HepG2 (cell line): ENCODE measurements around the gene KRTAP10-4. TPM values are rescaled to one million over a fixed set of nuclear protein-coding genes. Genes with fewer than 3 reads are reported as not detected.

Experiments used
- ATAC-seq: fragments of 200-7000 bp; cut with Tn5 transposase; 3 replicates; pipeline ENCODE4 v1.9.1; 2020; ENCODE audit warnings: mild to moderate bottlenecking, moderate library complexity
- BruUV-seq: library from RNA; stranded (reverse); fragments of 400-500 nt; replicated peaks from 2 replicates; lab custom pipeline; 2021; lab: Mats Ljungman, UMichigan
- CTCF ChIA-PET: fragments of 300-600 bp; formaldehyde crosslinking; extraction: SDS; loops from one replicate; lab custom pipeline; 2021; ENCODE audit warnings: low total read pairs, inconsistent platforms, low intra/inter-chr PET ratio; lab: Yijun Ruan, JAX
- POLR2A ChIA-PET: fragments of 350-600 bp; sonication (Branson Sonifier 250); formaldehyde crosslinking; loops from one replicate; lab custom pipeline; 2020; ENCODE audit warnings: antibody characterized with exemption, inconsistent platforms; lab: Yijun Ruan, JAX
- DNase-seq: peaks from one replicate; pipeline ENCODE4 v3.0.0-alpha.2; 2015; ENCODE audit warnings: low spot score
- FAIRE-seq: peaks from 3 replicates; lab custom pipeline; 2011; peaks lifted over from hg19 to GRCh38; lab: Jason Lieb, UNC
- H2AFZ ChIP-seq: one replicate; pipeline ENCODE4 v1.6.1; 2011; ENCODE audit warnings: low read length, inconsistent platforms
- H3K27ac ChIP-seq: fragments of 300-600 bp; 3 replicates; pipeline ENCODE4 v1.8.0; 2011; ENCODE audit warnings: mixed run types, mild to moderate bottlenecking, mixed read lengths, low read length, inconsistent platforms; ENCODE audit not compliant: insufficient read depth; ENCODE audit errors: extremely low read length
- H3K27me3 ChIP-seq, 2 experiments: fragments of 200-600 bp in 1 of 2; 2 replicates in 1 of 2; 3 replicates in 1 of 2; pipeline versions ENCODE4 v1.6.0 to v1.8.0; 2011; ENCODE audit warnings: low read length in 2 of 2, mild to moderate bottlenecking in 2 of 2, moderate library complexity in 2 of 2, inconsistent platforms in 1 of 2; ENCODE audit not compliant: insufficient read depth in 2 of 2, control insufficient read depth in 1 of 2
- H3K36me3 ChIP-seq, 2 experiments: fragments of 200-600 bp in 1 of 2; replicated peaks in 1 of 2; 2 replicates in 1 of 2; 3 replicates in 1 of 2; pipeline versions ENCODE4 v1.5.1 to v1.8.0; 2011; ENCODE audit warnings: low read length in 2 of 2, inconsistent platforms in 1 of 2; ENCODE audit not compliant: insufficient read depth in 2 of 2, control insufficient read depth in 1 of 2
- H3K4me1 ChIP-seq: 2 replicates; pipeline ENCODE4 v1.5.1; 2012; ENCODE audit warnings: low read length, inconsistent platforms; ENCODE audit not compliant: insufficient read depth
- H3K4me2 ChIP-seq: 2 replicates; pipeline ENCODE4 v1.6.0; 2011; ENCODE audit warnings: low read depth, low read length, inconsistent platforms
- H3K4me3 ChIP-seq, 3 experiments: fragments of 200-600 bp in 1 of 3; sonication (generic), shearing (Covaris generic) in 1 of 3; replicated peaks in 1 of 3; 2 replicates each; pipeline ENCODE4 v1.5.1; 2011 to 2016; ENCODE audit warnings: low read length in 3 of 3, inconsistent platforms in 2 of 3, low read depth in 2 of 3, mild to moderate bottlenecking in 2 of 3, control low read depth in 1 of 3, mixed read lengths in 1 of 3; ENCODE audit not compliant: insufficient read depth in 1 of 3
- H3K79me2 ChIP-seq: one replicate; pipeline ENCODE4 v1.6.1; 2011; ENCODE audit warnings: low read length, inconsistent platforms; ENCODE audit not compliant: insufficient read depth
- H3K9ac ChIP-seq: 2 replicates; pipeline ENCODE4 v1.6.0; 2011; ENCODE audit warnings: mild to moderate bottlenecking, low read depth, low read length, inconsistent platforms; ENCODE audit not compliant: insufficient read depth
- H3K9me3 ChIP-seq: 2 replicates; pipeline ENCODE4 v1.5.1; 2012; ENCODE audit warnings: mild to moderate bottlenecking, low read length
- H4K20me1 ChIP-seq: 2 replicates; pipeline ENCODE4 v1.6.0; 2011; ENCODE audit warnings: inconsistent platforms, mild to moderate bottlenecking, low read length, moderate library complexity; ENCODE audit not compliant: insufficient read depth
- ELF1 ChIP-seq: sonication (generic); formaldehyde crosslinking; IDR thresholded peaks from 2 replicates; pipeline ENCODE4 v1.4.0; 2020; ENCODE audit warnings: missing genetic modification reagents
- ERF ChIP-seq: IDR thresholded peaks from 2 replicates; pipeline ENCODE4 v1.6.1; 2018; ENCODE audit warnings: missing biosample characterization, missing genetic modification reagents
- GATAD1 ChIP-seq: IDR thresholded peaks from 2 replicates; pipeline ENCODE4 v1.6.1; 2016; ENCODE audit warnings: missing genetic modification reagents, missing compliant biosample characterization
- IKZF1 ChIP-seq: fragments of 450-650 bp; IDR thresholded peaks from 2 replicates; pipeline ENCODE4 v1.7.1; 2016
- MEIS2 ChIP-seq: sonication (generic); formaldehyde crosslinking; IDR thresholded peaks from 2 replicates; pipeline ENCODE4 v1.9.0; 2021; ENCODE audit warnings: mild to moderate bottlenecking, missing genetic modification reagents
- MIER2 ChIP-seq: IDR thresholded peaks from 2 replicates; pipeline ENCODE4 v1.6.1; 2016; ENCODE audit warnings: missing biosample characterization, missing genetic modification reagents
- SP140L ChIP-seq: sonication (generic); formaldehyde crosslinking; IDR thresholded peaks from 2 replicates; pipeline ENCODE4 v1.4.0; 2020; ENCODE audit warnings: missing genetic modification reagents, borderline replicate concordance
- YEATS2 ChIP-seq: sonication (generic); formaldehyde crosslinking; IDR thresholded peaks from 2 replicates; pipeline ENCODE4 v1.4.0; 2020; ENCODE audit warnings: missing genetic modification reagents, borderline replicate concordance
- ZMYM4 ChIP-seq: sonication (generic); formaldehyde crosslinking; IDR thresholded peaks from 2 replicates; pipeline ENCODE4 v1.8.1; 2023; ENCODE audit warnings: mild to moderate bottlenecking, missing genetic modification reagents
- ZNF460 ChIP-seq: sonication (generic); formaldehyde crosslinking; IDR thresholded peaks from 2 replicates; pipeline ENCODE4 v1.5.1; 2020; ENCODE audit warnings: missing genetic modification reagents, mild to moderate bottlenecking, borderline replicate concordance
- ZNF567 ChIP-seq: sonication (generic); formaldehyde crosslinking; IDR thresholded peaks from 2 replicates; pipeline ENCODE4 v1.8.1; 2023; ENCODE audit warnings: mild to moderate bottlenecking, missing genetic modification reagents, borderline replicate concordance
- ZNF589 ChIP-seq: sonication (generic); formaldehyde crosslinking; conservative IDR thresholded peaks from 2 replicates; pipeline ENCODE4 v1.8.0; 2022; ENCODE audit warnings: mild to moderate bottlenecking, moderate library complexity, missing genetic modification reagents
- ZNF670 ChIP-seq: sonication (generic); formaldehyde crosslinking; IDR thresholded peaks from 2 replicates; pipeline ENCODE4 v1.8.0; 2022; ENCODE audit warnings: mild to moderate bottlenecking, missing genetic modification reagents, borderline replicate concordance
- WGBS: methylation state at CpG from one replicate; pipeline ENCODE4 v1.1.6; 2017; ENCODE audit warnings: low lambda C conversion rate; 5-methylcytosine and 5-hydroxymethylcytosine counted together
- in situ Hi-C: cut with HindIII; loops from 2 replicates; pipeline ENCODE4 v1.10.0; 2017; ENCODE audit warnings: low pct_unique_long_range_greater_than_20kb; ENCODE audit not compliant: extremely low pct_ligation_motif_present
- intact Hi-C: fragments of 100-400 bp; cut with micrococcal nuclease; formaldehyde crosslinking; loops from one replicate; pipeline ENCODE4 v1.10.0; 2022; ENCODE audit not compliant: unreplicated experiment
- polyA plus RNA-seq, 8 experiments: library from polyadenylated mRNA; depleted of rRNA in 3 of 8; stranded (reverse) in 7 of 8; unstranded in 1 of 8; fragments of >200 nt; fragmentation: Illumina TruSeq in 4 of 8; extraction: Trizol in 4 of 8; gene quantifications; 2 replicates each; pipeline versions ENCODE4 v1.2.1 to v1.2.3, GENCODE V29; 2011 to 2016; ENCODE audit warnings: low read depth in 4 of 8, missing spikeins in 1 of 8, mixed read lengths in 1 of 8; ENCODE audit not compliant: insufficient read depth in 1 of 8
- total RNA-seq, 5 experiments: library from RNA; depleted of rRNA; stranded (reverse); fragments of >200 nt; fragmentation: Illumina TruSeq; extraction: Trizol; gene quantifications; 2 replicates each; pipeline ENCODE4 v1.2.3, GENCODE V29; 2016; ENCODE audit warnings: low read depth in 1 of 5
- TF ChIP-seq, protein P1 (sequence below): sonication (generic); formaldehyde crosslinking; IDR thresholded peaks from 2 replicates; pipeline ENCODE4 v1.4.0; 2020; ENCODE audit warnings: low read depth, missing genetic modification reagents
- TF ChIP-seq, protein P2 (sequence below): IDR thresholded peaks from 2 replicates; pipeline ENCODE4 v1.6.1; 2016
- TF ChIP-seq, protein P3 (sequence below): sonication (generic); formaldehyde crosslinking; conservative IDR thresholded peaks from 2 replicates; pipeline ENCODE4 v1.4.0; 2020; ENCODE audit warnings: mild to moderate bottlenecking, missing genetic modification reagents, moderate library complexity
- TF ChIP-seq, protein P4 (sequence below): sonication (generic); formaldehyde crosslinking; IDR thresholded peaks from 2 replicates; pipeline ENCODE4 v1.5.1; 2020; ENCODE audit warnings: missing genetic modification reagents, mild to moderate bottlenecking, borderline replicate concordance

The KRTAP10-4 gene
- total and polyA plus RNA-seq, 2 of the 13 experiments (the other 11 are each of a cell fraction or from before 2014, with no cell fraction given) = not detected

DNA sequence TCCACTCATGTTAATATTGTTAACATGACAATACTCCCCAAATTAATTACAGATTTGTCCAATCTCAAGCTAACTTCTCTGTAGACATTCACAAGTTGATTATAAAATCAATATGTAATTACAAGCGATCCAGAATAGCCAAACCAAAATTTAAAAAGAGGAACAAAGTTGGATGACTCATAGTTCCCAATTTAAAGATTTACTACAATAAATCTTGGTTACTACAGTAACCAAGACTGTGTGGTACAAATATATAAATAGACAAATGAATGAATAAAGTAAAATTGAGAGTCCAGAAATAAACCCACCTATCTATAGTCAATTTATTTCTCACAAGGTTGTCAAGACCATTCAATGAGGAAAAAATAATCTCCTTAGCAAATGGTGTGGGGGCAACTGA, 7.1 kb upstream of the KRTAP10-4 start:
- 12% methylated on average over 1 of the region's 1 CpG for WGBS
- ATAC-seq (no peak), FAIRE-seq (no peak), DNase-seq (no peak)
- ChIA-PET CTCF (no interaction called here), POLR2A (no interaction called here)
- Histone ChIP-seq H3K4me1 (no peaks in the 10 kb centered on the region), H2AFZ (no peak overlapping the region), H4K20me1 (no peaks in the 10 kb centered on the region), H3K4me2 (no peak overlapping the region), H3K9ac (no peak overlapping the region), H3K4me3 (no peak overlapping the region), H3K27me3 (no peaks in the 10 kb centered on the region; a peak in 1 of 5 replicates), H3K36me3 (no peaks in the 10 kb centered on the region), H3K79me2 (no peaks in the 10 kb centered on the region), H3K27ac (no peak overlapping the region), H3K9me3 (peaks cover 5% of the 10 kb centered on the region)
- in situ Hi-C loops (no loop called here), intact Hi-C loops (no loop called here)
- no TSS peak for BruUV-seq
- TF ChIP-seq ELF1 (CRISPR knock-in tag) = no peak
- TF ChIP-seq IKZF1 = no peak
- no peak for TF ChIP-seq MEIS2
- no peak for TF ChIP-seq ZNF670 (CRISPR knock-in tag)
- TF ChIP-seq ZNF589 (CRISPR knock-in tag) = no peak
- TF ChIP-seq, protein P1, sequence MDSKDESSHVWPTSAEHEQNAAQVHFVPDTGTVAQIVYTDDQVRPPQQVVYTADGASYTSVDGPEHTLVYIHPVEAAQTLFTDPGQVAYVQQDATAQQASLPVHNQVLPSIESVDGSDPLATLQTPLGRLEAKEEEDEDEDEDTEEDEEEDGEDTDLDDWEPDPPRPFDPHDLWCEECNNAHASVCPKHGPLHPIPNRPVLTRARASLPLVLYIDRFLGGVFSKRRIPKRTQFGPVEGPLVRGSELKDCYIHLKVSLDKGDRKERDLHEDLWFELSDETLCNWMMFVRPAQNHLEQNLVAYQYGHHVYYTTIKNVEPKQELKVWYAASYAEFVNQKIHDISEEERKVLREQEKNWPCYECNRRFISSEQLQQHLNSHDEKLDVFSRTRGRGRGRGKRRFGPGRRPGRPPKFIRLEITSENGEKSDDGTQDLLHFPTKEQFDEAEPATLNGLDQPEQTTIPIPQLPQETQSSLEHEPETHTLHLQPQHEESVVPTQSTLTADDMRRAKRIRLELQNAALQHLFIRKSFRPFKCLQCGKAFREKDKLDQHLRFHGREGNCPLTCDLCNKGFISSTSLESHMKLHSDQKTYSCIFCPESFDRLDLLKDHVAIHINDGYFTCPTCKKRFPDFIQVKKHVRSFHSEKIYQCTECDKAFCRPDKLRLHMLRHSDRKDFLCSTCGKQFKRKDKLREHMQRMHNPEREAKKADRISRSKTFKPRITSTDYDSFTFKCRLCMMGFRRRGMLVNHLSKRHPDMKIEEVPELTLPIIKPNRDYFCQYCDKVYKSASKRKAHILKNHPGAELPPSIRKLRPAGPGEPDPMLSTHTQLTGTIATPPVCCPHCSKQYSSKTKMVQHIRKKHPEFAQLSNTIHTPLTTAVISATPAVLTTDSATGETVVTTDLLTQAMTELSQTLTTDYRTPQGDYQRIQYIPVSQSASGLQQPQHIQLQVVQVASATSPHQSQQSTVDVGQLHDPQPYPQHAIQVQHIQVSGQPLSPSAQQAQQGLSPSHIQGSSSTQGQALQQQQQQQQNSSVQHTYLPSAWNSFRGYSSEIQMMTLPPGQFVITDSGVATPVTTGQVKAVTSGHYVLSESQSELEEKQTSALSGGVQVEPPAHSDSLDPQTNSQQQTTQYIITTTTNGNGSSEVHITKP (CRISPR knock-in tag) = no peak
- TF ChIP-seq, protein P2, sequence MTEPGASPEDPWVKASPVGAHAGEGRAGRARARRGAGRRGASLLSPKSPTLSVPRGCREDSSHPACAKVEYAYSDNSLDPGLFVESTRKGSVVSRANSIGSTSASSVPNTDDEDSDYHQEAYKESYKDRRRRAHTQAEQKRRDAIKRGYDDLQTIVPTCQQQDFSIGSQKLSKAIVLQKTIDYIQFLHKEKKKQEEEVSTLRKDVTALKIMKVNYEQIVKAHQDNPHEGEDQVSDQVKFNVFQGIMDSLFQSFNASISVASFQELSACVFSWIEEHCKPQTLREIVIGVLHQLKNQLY = no peak
- no peak for TF ChIP-seq ZNF567 (CRISPR knock-in tag)
- no peak for TF ChIP-seq ZMYM4 (CRISPR knock-in tag)
- TF ChIP-seq, protein P3, sequence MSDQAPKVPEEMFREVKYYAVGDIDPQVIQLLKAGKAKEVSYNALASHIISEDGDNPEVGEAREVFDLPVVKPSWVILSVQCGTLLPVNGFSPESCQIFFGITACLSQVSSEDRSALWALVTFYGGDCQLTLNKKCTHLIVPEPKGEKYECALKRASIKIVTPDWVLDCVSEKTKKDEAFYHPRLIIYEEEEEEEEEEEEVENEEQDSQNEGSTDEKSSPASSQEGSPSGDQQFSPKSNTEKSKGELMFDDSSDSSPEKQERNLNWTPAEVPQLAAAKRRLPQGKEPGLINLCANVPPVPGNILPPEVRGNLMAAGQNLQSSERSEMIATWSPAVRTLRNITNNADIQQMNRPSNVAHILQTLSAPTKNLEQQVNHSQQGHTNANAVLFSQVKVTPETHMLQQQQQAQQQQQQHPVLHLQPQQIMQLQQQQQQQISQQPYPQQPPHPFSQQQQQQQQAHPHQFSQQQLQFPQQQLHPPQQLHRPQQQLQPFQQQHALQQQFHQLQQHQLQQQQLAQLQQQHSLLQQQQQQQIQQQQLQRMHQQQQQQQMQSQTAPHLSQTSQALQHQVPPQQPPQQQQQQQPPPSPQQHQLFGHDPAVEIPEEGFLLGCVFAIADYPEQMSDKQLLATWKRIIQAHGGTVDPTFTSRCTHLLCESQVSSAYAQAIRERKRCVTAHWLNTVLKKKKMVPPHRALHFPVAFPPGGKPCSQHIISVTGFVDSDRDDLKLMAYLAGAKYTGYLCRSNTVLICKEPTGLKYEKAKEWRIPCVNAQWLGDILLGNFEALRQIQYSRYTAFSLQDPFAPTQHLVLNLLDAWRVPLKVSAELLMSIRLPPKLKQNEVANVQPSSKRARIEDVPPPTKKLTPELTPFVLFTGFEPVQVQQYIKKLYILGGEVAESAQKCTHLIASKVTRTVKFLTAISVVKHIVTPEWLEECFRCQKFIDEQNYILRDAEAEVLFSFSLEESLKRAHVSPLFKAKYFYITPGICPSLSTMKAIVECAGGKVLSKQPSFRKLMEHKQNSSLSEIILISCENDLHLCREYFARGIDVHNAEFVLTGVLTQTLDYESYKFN (CRISPR knock-in tag) = no peak
- no peak for TF ChIP-seq YEATS2 (CRISPR knock-in tag)
- TF ChIP-seq GATAD1 (CRISPR knock-in tag) = no peak
- no peak for TF ChIP-seq ERF
- no peak for TF ChIP-seq ZNF460 (CRISPR knock-in tag)
- no peak for TF ChIP-seq SP140L (CRISPR knock-in tag)
- TF ChIP-seq, protein P4, sequence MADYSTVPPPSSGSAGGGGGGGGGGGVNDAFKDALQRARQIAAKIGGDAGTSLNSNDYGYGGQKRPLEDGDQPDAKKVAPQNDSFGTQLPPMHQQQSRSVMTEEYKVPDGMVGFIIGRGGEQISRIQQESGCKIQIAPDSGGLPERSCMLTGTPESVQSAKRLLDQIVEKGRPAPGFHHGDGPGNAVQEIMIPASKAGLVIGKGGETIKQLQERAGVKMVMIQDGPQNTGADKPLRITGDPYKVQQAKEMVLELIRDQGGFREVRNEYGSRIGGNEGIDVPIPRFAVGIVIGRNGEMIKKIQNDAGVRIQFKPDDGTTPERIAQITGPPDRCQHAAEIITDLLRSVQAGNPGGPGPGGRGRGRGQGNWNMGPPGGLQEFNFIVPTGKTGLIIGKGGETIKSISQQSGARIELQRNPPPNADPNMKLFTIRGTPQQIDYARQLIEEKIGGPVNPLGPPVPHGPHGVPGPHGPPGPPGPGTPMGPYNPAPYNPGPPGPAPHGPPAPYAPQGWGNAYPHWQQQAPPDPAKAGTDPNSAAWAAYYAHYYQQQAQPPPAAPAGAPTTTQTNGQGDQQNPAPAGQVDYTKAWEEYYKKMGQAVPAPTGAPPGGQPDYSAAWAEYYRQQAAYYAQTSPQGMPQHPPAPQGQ = no peak
- TF ChIP-seq MIER2 (CRISPR knock-in tag) = no peak
